ENCODE measurements around the gene KIF16B. TPM values are rescaled to one million over a fixed set of nuclear protein-coding genes. Genes with fewer than 3 reads are reported as not detected.

The KIF16B gene
- total and polyA plus RNA-seq, 9 of the 15 experiments (the other 6 are each of a cell fraction or from before 2014, with no cell fraction given) = 1.00 to 10.6 (median 8.5) TPM

DNA sequence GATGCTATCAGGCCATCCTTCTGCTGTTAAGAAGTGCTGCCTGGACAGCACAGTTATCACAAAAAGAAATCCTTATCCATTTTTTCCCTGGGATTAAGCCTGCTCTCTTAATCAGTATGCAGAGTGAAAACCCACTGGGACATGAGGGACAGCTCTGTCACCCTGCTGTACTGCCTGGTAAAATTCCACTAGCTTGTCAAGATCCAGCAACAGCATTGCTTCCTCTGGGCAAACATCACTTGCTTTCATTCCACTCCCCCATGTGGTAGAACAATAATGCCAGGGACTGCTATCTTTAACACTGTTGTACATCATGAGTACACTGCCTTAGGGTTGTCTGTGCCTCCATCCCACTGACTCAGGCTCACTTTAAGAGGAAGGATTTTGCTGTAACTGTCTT is 331.3 kb downstream of the KIF16B start:
- no peak overlapping the region for H2AFZ ChIP-seq (ENCODE audit: low read depth, low read length)
- no peaks in the 10 kb centered on the region for H3K9me3 ChIP-seq (replicated peaks; ENCODE audit: control insufficient read depth, insufficient read depth, low read depth, low read length)
- in situ Hi-C loops (cut with MboI) (no loop called here), intact Hi-C loops (cut with micrococcal nuclease) (no loop called here)
- no peaks in the 10 kb centered on the region; a peak in 1 of 5 replicates for H3K4me1 ChIP-seq (replicated peaks in 1 of 2; ENCODE audit: control insufficient read depth in 2 of 2, insufficient read depth in 2 of 2, low read length in 2 of 2)
- ChIA-PET CTCF (ENCODE audit: low intra/inter-chr PET ratio) (no interaction called here), POLR2A (interaction anchor here (0.6 kb wide), 1 partner anchor 19 kb away, joined by 4 read pairs; no protein-coding TSS in a partner anchor)
- no TSS peak for BruUV-seq (replicated peaks)
- H3K27me3 ChIP-seq (ENCODE audit: control insufficient read depth in 2 of 2, insufficient read depth in 2 of 2, low read length in 2 of 2) = no peaks in the 10 kb centered on the region; a peak in 1 of 5 replicates
- ATAC-seq (no peak), DNase-seq (ENCODE audit: extremely low read depth in 1 of 4, low spot score in 3 of 4) (no peak), FAIRE-seq (no peak)
- H3K4me3 ChIP-seq = no peak overlapping the region
- no peak overlapping the region for H3K27ac ChIP-seq (ENCODE audit: extremely low read depth, low read depth, low read length)
- no peak overlapping the region for H3K9ac ChIP-seq (ENCODE audit: insufficient read depth in 1 of 2, low read depth in 2 of 2, low read length in 2 of 2)
- no peaks in the 10 kb centered on the region for H4K20me1 ChIP-seq (replicated peaks; ENCODE audit: control insufficient read depth, insufficient read depth, low read length)
- H3K9me1 ChIP-seq (ENCODE audit: control insufficient read depth, insufficient read depth, low read length) = no peaks in the 10 kb centered on the region
- H3K4me2 ChIP-seq (ENCODE audit: insufficient read depth, low read length) = no peak overlapping the region
- H3K79me2 ChIP-seq (ENCODE audit: control insufficient read depth, insufficient read depth, low read length) = no peaks in the 10 kb centered on the region
- no peaks in the 10 kb centered on the region for H3K36me3 ChIP-seq (ENCODE audit: control insufficient read depth, insufficient read depth, low read length)
- TF ChIP-seq CTBP1 (IDR thresholded peaks at IDR 0.05; ENCODE audit: borderline replicate concordance) = no peak
- no peak for TF ChIP-seq SNIP1 (IDR thresholded peaks at IDR 0.05; ENCODE audit: low read depth)
- TF ChIP-seq MCM2 (IDR thresholded peaks at IDR 0.05; ENCODE audit: low read depth) = no peak
- TF ChIP-seq ZNF282 (CRISPR knock-in tag; IDR thresholded peaks at IDR 0.05) = no peak
- no peak for TF ChIP-seq ZNF655 (CRISPR knock-in tag; IDR thresholded peaks at IDR 0.05)
- TF ChIP-seq MYBL2 (IDR thresholded peaks at IDR 0.05; ENCODE audit: low read depth) = no peak
- no peak for TF ChIP-seq MYBL2 (CRISPR knock-in tag; IDR thresholded peaks at IDR 0.05; ENCODE audit: borderline replicate concordance)
- TF ChIP-seq CCAR2 (IDR thresholded peaks at IDR 0.05; ENCODE audit: low read depth, low read length) = no peak
- no peak for TF ChIP-seq KLF1 (tag; IDR thresholded peaks at IDR 0.05)
- TF ChIP-seq ARID1B (IDR thresholded peaks at IDR 0.05) = no peak
- no peak for TF ChIP-seq BRF2 (IDR thresholded peaks at IDR 0.05; ENCODE audit: borderline replicate concordance, insufficient read depth, insufficient read length)
- no peak for TF ChIP-seq ZNF609 (CRISPR knock-in tag; IDR thresholded peaks at IDR 0.05; ENCODE audit: borderline replicate concordance)
- no peak for TF ChIP-seq HIVEP1 (CRISPR knock-in tag; IDR thresholded peaks at IDR 0.05)
